Ovary (tissue), 3 donors: Measurements from ENCODE around the gene PNLIPRP2.

Source experiments
- EP300 ChIP-seq: sonication (generic); formaldehyde crosslinking; IDR thresholded peaks from one replicate; pipeline ENCODE4 v1.6.1; 2017; ENCODE audit warnings: antibody characterized with exemption
- POLR2A ChIP-seq: fragments of 450-650 bp; IDR thresholded peaks from one replicate; pipeline ENCODE4 v1.6.1; 2017; ENCODE audit warnings: antibody characterized with exemption, mild to moderate bottlenecking, moderate library complexity
- TF ChIP-seq, protein P1 (sequence below), 3 donors: fragments of 450-650 bp in 2 of 3; fragments of 200-600 bp in 1 of 3; IDR thresholded peaks; one replicate each; pipeline versions ENCODE4 v1.5.1 to v1.8.0; 2016 to 2022; ENCODE audit warnings: antibody characterized with exemption in 3 of 3, mild to moderate bottlenecking in 1 of 3
- donor health status: DM: no; HTN: no; CAD: no.

GRCh38 chr10:116625845-116626244, 5.1 kb downstream of the PNLIPRP2 start:
- no peak for TF ChIP-seq POLR2A
- TF ChIP-seq EP300, result no peak
- TF ChIP-seq, protein P1, sequence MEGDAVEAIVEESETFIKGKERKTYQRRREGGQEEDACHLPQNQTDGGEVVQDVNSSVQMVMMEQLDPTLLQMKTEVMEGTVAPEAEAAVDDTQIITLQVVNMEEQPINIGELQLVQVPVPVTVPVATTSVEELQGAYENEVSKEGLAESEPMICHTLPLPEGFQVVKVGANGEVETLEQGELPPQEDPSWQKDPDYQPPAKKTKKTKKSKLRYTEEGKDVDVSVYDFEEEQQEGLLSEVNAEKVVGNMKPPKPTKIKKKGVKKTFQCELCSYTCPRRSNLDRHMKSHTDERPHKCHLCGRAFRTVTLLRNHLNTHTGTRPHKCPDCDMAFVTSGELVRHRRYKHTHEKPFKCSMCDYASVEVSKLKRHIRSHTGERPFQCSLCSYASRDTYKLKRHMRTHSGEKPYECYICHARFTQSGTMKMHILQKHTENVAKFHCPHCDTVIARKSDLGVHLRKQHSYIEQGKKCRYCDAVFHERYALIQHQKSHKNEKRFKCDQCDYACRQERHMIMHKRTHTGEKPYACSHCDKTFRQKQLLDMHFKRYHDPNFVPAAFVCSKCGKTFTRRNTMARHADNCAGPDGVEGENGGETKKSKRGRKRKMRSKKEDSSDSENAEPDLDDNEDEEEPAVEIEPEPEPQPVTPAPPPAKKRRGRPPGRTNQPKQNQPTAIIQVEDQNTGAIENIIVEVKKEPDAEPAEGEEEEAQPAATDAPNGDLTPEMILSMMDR (IDR thresholded peaks at IDR 0.05), result no peak
